Dendritic cell treated with granulocyte-macrophage colony-stimulating factor and Interleukin-4, amounts not matched to agents 40 ng/mL and 50 ng/mL, for 4 days (primary cell): ENCODE measurements around the gene CD200.

Experiments
- H3K27ac Mint-ChIP-seq: one replicate; pipeline ENCODE4 v1.8.0; 2022; ENCODE audit warnings: mild to moderate bottlenecking, mixed read lengths
- H3K27me3 Mint-ChIP-seq: one replicate; pipeline ENCODE4 v1.8.0; 2022; ENCODE audit warnings: mild to moderate bottlenecking, mixed read lengths
- H3K36me3 Mint-ChIP-seq: one replicate; pipeline ENCODE4 v1.8.0; 2022; ENCODE audit warnings: low read depth, mixed read lengths
- H3K4me1 Mint-ChIP-seq: one replicate; pipeline ENCODE4 v1.8.0; 2022; ENCODE audit warnings: low read depth, mixed read lengths
- H3K4me3 Mint-ChIP-seq: one replicate; pipeline ENCODE4 v1.8.0; 2022; ENCODE audit warnings: mild to moderate bottlenecking, moderate library complexity, mixed read lengths
- H3K9me3 Mint-ChIP-seq: one replicate; pipeline ENCODE4 v1.8.0; 2022; ENCODE audit warnings: mixed read lengths
- intact Hi-C: fragments of 100-400 bp; cut with micrococcal nuclease; formaldehyde crosslinking; loops from one replicate; pipeline ENCODE4 v1.15.0; 2022

Gene CD200, protein sequence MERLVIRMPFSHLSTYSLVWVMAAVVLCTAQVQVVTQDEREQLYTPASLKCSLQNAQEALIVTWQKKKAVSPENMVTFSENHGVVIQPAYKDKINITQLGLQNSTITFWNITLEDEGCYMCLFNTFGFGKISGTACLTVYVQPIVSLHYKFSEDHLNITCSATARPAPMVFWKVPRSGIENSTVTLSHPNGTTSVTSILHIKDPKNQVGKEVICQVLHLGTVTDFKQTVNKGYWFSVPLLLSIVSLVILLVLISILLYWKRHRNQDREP

DNA sequence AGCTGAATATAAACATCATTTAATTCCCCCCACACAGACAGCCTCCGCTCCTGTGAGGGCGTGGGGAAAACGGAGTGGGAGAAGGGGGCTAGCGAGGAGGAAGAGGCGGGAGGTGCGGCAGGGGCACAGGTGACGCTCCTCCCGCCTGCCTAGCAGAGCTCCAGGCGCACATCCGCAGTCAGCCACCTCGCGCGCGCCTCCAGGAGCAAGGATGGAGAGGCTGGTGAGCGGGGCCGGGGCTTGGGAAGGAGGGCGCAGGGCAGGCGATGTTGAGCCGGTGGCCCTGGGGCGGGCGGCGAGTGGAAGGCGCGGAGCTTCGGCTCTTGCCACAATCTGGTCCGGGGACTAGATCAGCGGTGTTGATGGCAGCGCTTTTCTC, at the start of gene CD200:
Gene CD200, plus strand, starts transcription at position 155 of the 379 bp plus-strand sequence. Its CDS starts 57 bp downstream, at position 212.
- no peaks in the 10 kb centered on the region for H3K36me3 Mint-ChIP-seq
- no peaks in the 10 kb centered on the region for H3K9me3 Mint-ChIP-seq
- H3K27me3 Mint-ChIP-seq = peaks cover 22% of the 10 kb centered on the region
- peak within 1 kb of the TSS; percentile 82 for H3K4me3 Mint-ChIP-seq
- H3K27ac Mint-ChIP-seq = peak within 1 kb of the TSS; percentile 65
- peaks cover 19% of the 10 kb centered on the region for H3K4me1 Mint-ChIP-seq
- intact Hi-C loops = no loop called here

DNA sequence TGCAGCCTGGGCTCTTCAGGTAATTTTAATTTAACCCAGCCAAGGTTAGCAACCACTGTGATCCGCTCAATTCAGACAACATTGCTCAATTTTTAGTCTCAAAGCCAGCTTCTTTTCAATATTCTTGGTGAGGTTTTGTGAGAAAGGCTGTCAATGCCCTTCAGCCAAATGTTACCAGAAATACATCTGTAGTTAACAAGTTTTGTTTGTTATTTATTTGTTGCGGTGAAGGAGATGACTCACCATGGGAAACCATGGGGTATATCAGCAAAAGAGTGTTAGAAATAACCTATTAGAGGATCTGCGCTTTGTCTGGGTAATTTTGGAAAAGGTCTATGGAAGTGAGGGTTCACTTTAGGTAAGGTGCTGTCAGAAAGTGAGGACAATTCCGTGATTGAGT, 43.9 kb upstream of the CD200 start:
- Mint-ChIP-seq H3K36me3 (no peaks in the 10 kb centered on the region), H3K27me3 (no peaks in the 10 kb centered on the region), H3K4me1 (peaks cover 8% of the 10 kb centered on the region), H3K9me3 (no peaks in the 10 kb centered on the region), H3K27ac (no peak overlapping the region), H3K4me3 (no peak overlapping the region)
- intact Hi-C loops = no loop called here

DNA sequence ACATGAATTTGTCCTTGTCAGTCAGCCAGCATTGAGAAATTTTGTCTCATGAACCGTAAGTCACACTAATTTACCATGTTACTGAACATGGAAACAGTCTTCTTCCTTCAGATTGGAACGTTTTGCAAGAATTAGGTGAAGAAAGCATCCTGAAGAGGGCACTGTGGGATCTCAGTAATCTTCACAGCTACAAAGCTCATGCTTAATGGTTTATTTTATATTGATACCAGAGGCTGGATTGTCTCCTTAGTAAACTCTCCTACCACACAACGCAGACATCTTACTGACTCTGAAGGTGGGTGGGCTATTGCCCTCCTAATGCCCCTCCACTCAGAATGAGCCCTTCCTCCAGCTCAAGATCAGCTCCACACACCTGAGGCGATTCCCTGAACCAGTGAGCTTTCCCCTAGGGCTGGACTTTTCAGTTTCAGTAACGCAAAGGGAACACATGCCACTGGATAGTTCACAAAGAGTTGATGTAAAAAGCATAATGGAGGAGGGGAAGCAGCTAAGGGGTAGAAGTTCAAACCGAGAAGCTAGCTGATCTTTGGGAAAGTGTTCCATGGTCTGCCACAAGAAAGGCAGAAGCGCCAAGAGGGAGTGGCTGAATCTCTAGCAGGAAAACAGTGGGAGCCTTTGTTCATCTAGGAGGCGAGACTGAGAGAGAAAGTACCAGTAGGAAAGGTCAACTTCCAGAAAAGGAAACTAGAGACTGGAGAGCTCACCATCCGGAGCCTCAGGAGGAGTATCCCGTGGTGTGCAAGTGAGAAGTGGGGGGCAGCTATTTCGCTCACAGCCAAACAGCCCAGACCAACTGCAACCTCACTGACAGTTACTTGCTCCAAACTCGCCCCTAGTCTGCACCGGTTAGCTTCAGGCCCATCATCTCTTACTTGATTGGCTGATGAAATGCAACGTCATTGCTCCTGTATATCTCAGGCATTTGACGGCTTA, 39.3 kb upstream of the CD200 start, which contains the start of gene SLC9C1:
Gene SLC9C1, minus strand, starts transcription at position 849 of the 954 bp plus-strand sequence. CDS start 7,425 bp downstream, outside the sequence.
- Mint-ChIP-seq H3K36me3 (no peaks in the 10 kb centered on the region), H3K4me3 (peak within 1 kb of the TSS; percentile 59), H3K27ac (no peak within 1 kb of the TSS), H3K4me1 (peaks cover 19% of the 10 kb centered on the region), H3K9me3 (no peaks in the 10 kb centered on the region), H3K27me3 (no peaks in the 10 kb centered on the region)
- intact Hi-C loops = loop anchor here (1.0 kb wide), 1 partner anchor 226 kb away; no protein-coding TSS in a partner anchor

DNA sequence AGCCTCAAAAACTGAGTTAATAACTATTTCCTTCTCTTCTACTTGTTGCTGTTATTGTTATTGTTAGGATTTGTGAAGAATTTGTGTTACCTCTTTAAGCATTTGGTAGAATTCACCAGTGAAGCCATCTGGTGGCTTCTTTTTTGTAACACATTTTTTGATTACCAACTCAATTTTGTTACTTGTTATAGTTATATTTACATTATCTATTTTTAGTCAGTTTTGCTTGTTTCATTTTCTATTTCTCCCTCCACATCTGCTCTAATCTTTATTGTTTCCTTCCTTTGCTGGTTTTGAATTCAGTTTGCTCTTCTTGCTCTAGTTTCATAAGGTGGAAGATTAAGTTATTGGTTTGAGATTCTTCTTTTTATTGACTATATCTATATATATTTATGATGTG, 35.2 kb upstream of the CD200 start:
- H3K27me3 Mint-ChIP-seq = no peaks in the 10 kb centered on the region
- peaks cover 19% of the 10 kb centered on the region for H3K4me1 Mint-ChIP-seq
- no peak overlapping the region for H3K4me3 Mint-ChIP-seq
- intact Hi-C loops = no loop called here
- no peaks in the 10 kb centered on the region for H3K9me3 Mint-ChIP-seq
- H3K36me3 Mint-ChIP-seq = no peaks in the 10 kb centered on the region
- H3K27ac Mint-ChIP-seq = no peak overlapping the region

DNA sequence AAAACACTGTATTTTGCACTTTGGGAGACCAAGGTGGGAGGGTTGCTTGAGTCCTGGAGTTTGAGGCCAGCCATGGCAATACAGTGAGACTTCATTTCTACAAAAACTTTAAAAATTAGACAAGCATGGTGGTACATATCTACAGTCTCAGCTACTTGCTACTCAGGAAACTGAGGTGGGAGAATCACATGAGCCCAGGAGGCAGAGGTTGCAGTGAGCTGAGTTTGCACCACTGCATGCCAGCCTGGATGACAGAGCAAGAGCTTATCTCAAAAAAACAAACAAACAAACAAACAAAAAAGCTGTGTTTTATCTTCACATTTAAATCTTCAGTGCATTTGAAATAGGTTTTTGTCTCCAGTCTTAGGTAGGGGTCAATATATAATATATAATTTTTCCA, 34.2 kb upstream of the CD200 start:
- H3K4me3 Mint-ChIP-seq = no peak overlapping the region

DNA sequence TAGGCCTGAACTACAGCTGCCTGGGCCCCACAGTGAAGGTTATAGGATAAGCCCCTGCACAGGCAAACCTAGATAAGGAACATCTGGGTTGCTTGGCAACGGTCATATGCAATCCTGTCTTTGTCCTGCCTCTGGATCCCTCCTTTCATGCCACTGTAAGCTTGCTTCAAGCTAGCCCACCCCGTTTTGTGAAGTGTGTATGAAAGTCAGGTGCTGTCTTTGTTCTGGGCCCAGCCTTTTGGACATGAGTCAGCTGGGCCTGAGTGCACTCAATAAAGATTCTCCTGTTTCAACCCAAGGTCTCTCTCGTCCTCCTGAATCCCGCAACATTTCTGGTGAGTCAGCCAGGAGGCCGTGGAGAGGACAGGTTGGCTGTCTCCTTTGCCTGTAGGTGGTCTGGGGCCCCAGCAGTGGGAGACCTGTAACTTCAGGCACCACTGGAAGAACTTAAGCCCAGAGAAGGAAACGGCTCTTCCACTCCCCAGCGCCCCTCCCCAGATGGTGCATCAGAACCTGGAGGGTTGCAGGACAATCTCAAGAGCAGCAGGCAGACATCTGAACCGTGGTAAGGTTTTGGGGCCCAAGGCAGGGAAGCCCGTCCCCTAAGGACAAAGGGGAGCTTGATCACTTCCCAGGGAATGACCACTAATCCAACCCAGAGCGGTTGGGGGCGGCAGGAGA, 30.7 kb upstream of the CD200 start:
- no peaks in the 10 kb centered on the region for H3K9me3 Mint-ChIP-seq
- H3K4me3 Mint-ChIP-seq = no peak overlapping the region
- H3K27ac Mint-ChIP-seq = no peak overlapping the region
- intact Hi-C loops = no loop called here
- peaks cover 9% of the 10 kb centered on the region for H3K4me1 Mint-ChIP-seq
- H3K36me3 Mint-ChIP-seq = no peaks in the 10 kb centered on the region
- H3K27me3 Mint-ChIP-seq = no peaks in the 10 kb centered on the region

More for the DNA sequence above, 34.2 kb upstream of the CD200 start:
- intact Hi-C loops = no loop called here
- Mint-ChIP-seq H3K4me1 (peaks cover 13% of the 10 kb centered on the region), H3K9me3 (no peaks in the 10 kb centered on the region), H3K27me3 (no peaks in the 10 kb centered on the region), H3K27ac (no peak overlapping the region), H3K36me3 (no peaks in the 10 kb centered on the region)

DNA sequence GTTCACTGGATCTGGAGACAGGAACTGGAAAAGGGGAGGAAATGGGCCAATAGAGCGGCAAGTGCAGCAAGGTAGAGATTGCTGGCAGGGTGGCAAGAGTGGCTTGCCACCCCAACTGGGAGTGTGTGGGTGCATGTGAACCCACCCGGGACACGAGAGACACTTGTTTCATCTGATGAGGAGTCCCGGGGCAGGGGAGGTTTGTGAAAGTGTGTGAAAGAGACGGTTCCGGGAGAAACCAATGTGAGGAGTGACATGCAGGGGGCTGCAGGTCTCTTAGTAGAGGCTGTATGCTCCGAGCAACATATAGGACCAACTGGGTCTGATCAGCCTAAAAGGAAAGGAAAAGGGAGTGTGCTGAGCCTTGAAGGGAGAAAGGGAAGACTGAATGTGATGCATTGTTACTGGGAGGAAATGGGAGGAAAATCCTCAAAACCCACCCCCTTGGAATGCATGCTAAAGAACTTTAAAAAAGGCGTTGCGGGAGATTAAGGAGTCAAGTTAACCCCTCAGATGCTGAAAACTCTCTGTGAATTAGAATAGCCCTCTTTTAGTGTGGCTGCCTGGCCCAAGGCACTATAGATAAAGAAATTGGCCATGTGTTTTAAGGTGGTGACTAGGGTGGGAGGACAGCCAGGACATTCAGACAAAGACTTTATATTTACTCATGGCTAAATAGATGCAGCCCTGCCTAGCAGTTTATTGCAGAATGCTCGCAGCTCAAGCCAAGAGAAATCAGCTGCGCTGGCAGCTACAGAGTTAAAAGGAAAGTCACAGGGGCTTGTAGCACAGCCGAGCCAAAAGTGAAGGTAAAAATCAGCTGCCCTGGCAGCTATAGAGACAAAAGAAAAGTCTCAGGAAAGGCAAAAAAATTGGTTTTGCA, 29.8 kb upstream of the CD200 start:
- H3K27ac Mint-ChIP-seq = no peak overlapping the region

DNA sequence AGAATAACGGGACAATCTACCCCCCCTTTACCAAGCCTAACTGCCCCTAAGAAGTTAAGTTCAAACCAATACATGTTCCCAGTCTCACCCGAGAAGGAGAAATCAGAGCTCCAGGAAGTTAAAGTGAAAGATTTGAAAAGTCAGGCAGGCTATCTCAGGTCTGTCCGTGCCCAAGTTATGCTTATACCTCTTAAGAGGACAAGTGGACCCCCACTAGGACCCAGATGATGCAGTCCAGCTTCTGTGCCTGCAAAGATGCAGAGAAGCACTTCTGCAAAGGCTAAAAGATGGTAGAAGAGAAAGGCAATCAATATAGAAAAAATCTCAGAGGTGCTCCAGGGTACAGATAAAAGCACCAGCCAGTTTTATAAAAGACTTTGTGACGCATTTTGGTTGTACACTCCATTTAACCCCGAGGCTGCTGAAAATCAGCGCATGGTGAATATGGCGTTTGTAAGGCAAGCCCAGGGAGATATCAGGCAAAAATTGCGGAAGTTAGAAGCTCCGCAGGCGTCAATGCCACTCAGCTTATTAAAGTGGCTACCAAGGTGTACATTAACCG, 29.1 kb upstream of the CD200 start:
- Mint-ChIP-seq H3K27ac (no peak overlapping the region), H3K4me1 (no peaks in the 10 kb centered on the region), H3K36me3 (no peaks in the 10 kb centered on the region), H3K9me3 (no peaks in the 10 kb centered on the region), H3K27me3 (no peaks in the 10 kb centered on the region), H3K4me3 (no peak overlapping the region)
- intact Hi-C loops = no loop called here

More for the DNA sequence above, 29.8 kb upstream of the CD200 start:
- H3K36me3 Mint-ChIP-seq = no peaks in the 10 kb centered on the region
- H3K4me1 Mint-ChIP-seq = peaks cover 3% of the 10 kb centered on the region
- no peak overlapping the region for H3K4me3 Mint-ChIP-seq
- H3K27me3 Mint-ChIP-seq = no peaks in the 10 kb centered on the region
- intact Hi-C loops = no loop called here
- no peaks in the 10 kb centered on the region for H3K9me3 Mint-ChIP-seq

DNA sequence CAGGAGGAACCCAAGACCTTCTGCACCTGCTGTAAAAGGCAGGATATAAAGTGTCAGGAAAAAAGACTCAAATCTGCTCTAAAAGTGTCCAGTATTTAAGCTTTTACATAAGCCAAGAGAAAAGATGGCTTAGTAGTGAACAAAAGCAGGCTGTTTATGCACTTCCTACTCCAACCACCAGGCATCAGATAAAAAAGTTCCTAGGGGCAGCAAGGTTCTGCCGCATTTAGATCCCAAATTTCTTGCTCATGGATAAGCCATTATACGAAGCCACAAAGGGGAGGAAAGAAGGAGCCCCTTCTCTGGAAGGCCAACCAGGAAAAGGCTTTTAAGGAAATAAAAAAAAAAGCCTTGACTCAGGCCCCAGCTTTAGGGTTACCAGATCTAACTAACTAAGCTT, 28.3 kb upstream of the CD200 start:
- intact Hi-C loops = no loop called here
- Mint-ChIP-seq H3K27ac (no peak overlapping the region), H3K36me3 (no peaks in the 10 kb centered on the region), H3K4me1 (no peaks in the 10 kb centered on the region), H3K27me3 (no peaks in the 10 kb centered on the region), H3K9me3 (no peaks in the 10 kb centered on the region), H3K4me3 (no peak overlapping the region)

DNA sequence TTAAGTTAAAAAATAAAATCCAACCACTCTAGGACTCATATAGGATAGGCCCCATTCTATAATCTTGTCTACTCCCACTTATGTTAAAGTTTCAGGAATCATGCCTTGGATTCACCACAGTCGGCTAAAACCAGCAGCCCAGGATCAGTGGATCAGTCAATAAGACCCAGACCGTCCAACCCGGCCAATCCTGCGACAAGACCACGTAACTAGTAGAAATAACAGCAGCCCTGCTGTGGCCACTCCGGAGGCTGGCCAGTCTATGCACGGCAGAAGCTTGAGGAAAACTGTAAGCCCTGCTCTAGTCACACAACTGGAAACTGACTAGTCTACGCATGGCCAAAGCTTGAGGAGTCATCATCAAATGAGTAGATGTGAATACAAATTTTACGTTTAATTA, 26.1 kb upstream of the CD200 start:
- Mint-ChIP-seq H3K36me3 (no peaks in the 10 kb centered on the region), H3K4me1 (no peaks in the 10 kb centered on the region), H3K27ac (no peak overlapping the region), H3K4me3 (no peak overlapping the region), H3K9me3 (no peaks in the 10 kb centered on the region), H3K27me3 (no peaks in the 10 kb centered on the region)
- intact Hi-C loops = no loop called here

DNA sequence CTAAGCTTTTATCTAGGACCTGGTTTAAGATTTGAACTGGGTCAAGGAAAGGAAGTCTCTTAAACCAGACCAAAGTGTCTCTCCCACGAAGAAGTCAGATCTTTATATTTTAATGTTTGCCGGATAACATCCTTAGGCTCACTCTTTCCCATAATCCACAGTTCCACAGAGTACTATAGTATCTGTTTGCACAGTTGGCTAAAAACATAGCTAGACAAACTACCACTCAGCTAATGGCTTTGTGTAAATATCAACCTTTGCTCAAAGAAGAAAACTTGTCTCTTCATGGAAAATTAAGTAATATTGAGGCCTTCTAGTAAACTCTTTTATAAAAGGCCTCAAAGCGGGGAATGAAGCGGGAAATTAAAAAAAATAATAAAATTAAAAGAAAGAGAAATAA, 25.4 kb upstream of the CD200 start:
- Mint-ChIP-seq H3K4me3 (no peak overlapping the region), H3K9me3 (no peaks in the 10 kb centered on the region), H3K36me3 (no peaks in the 10 kb centered on the region), H3K4me1 (no peaks in the 10 kb centered on the region), H3K27me3 (no peaks in the 10 kb centered on the region), H3K27ac (no peak overlapping the region)
- intact Hi-C loops = no loop called here

DNA sequence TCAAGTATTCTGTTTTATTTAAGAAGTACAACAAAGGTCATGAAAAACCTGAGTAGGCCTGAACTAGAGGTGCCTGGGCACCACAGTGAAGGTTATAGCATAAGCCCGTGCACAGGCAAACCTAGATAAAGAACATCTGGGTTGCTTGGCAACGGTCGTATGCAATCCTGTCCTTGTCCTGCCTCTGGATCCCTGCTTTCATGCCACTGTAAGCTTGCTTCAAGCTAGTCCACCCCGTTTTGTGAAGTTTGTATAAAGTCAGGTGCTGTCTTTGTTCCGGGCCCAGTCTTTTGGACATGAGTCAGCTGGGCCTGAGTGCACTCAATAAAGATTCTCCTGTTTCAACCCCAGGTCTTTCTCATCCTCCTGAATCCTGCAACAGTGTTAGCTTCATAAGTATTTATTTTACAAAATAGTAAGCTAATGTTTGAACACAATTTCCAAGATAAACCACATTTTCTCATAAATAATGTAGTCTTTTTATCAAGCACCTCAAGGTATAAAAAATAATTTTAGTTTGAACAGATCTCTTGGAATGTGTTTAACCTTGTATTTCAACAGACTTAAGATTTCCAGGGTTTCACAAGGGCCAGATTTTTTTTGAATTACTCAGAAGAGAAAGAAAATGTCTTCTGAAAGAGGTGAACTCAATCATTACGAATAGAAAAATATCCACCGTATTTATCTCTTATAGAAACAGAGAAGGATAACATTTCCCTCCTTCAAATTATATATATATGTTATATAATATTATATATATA, 24.6 kb upstream of the CD200 start:
- Mint-ChIP-seq H3K4me3 (no peak overlapping the region), H3K27ac (no peak overlapping the region), H3K9me3 (no peaks in the 10 kb centered on the region), H3K4me1 (no peaks in the 10 kb centered on the region), H3K27me3 (no peaks in the 10 kb centered on the region), H3K36me3 (no peaks in the 10 kb centered on the region)
- intact Hi-C loops = no loop called here
